Fibroblast of the aortic adventitia (primary cell): ENCODE data around the gene MYO1H. TPM values are rescaled to one million over a fixed set of nuclear protein-coding genes. Genes with fewer than 3 reads are reported as not detected.

Experiments used
- DNase-seq: peaks from one replicate; pipeline ENCODE4 v3.0.0-alpha.2; 2010; ENCODE audit warnings: low read depth
- H3K4me3 ChIP-seq: 2 replicates; pipeline ENCODE4 v1.5.1; 2011; ENCODE audit warnings: low read depth, mild to moderate bottlenecking, control low read depth, low read length, moderate library complexity
- CTCF ChIP-seq: IDR thresholded peaks from 2 replicates; pipeline ENCODE4 v1.5.1; 2011; ENCODE audit warnings: mild to moderate bottlenecking, low read length, control low read depth, inconsistent platforms; ENCODE audit not compliant: insufficient read depth
- total RNA-seq: library from RNA; depleted of rRNA; stranded (reverse); fragments of >200 nt; gene quantifications from 2 replicates; pipeline ENCODE4 v1.2.3, GENCODE V29; 2012; ENCODE audit warnings: low replicate concordance

Gene MYO1H
- total RNA-seq, 1 donor = not detected

- DNase-seq = no peak
- TF ChIP-seq CTCF = no peak
- no peak overlapping the region for H3K4me3 ChIP-seq
Measured at GRCh38 chr12:109492371-109492770, 144.7 kb downstream of the MYO1H start.

GRCh38 chr12:109493090-109493489, 145.4 kb downstream of the MYO1H start:
- DNase-seq = no peak
- H3K4me3 ChIP-seq = no peak overlapping the region
- no peak for TF ChIP-seq CTCF

DNA sequence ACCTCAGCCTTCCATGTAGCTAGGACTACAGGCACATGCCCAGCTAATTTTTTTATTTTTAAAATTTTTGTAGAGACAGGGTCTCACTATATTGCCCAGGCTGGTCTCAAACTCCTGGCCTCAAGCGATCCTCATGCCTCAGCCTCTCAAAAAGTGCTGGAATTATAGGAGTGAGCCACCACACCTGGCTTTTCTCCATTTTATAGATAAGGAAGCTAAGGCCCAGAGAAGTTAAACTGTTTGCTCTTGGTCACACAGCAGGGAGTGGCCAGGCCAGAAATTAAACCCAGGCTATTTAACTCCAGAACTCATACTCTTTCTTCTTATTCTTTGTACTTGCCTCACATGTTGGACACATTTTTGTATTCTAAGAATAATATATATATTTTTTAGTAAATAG, 146.2 kb downstream of the MYO1H start:
- TF ChIP-seq CTCF = no peak
- no peak for DNase-seq
- H3K4me3 ChIP-seq = no peak overlapping the region

DNA sequence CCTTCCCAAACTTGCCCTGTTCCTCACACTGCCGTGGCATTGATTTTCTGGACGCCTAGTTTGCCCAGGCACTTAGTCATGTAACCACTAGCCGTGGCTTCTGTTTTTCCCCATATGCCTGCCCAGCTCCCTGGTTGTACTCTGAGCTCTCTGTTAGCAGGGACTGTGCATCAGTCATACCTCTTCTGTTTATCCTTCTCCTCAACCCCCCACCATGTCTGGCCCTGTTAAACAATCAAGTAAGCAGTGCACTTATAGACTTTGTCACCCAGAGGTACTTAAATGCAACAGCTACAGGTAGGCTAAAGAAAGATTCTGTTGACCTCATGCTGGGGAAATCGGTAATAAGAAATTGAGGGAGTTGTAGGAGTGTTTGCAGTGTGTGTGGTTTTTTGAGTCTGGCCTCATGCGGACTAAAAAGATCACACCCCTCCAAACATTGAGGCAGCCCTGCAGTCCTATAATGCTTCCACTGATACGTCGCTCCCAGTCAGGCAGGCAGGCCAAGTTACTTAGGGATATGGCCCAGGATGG, 146.7 kb downstream of the MYO1H start:
- no peak overlapping the region for H3K4me3 ChIP-seq
- DNase-seq = no peak
- TF ChIP-seq CTCF = no peak

- no peak for DNase-seq
- no peak for TF ChIP-seq CTCF
- H3K4me3 ChIP-seq = no peak overlapping the region
Measured at GRCh38 chr12:109495012-109495411, 147.3 kb downstream of the MYO1H start.

DNA sequence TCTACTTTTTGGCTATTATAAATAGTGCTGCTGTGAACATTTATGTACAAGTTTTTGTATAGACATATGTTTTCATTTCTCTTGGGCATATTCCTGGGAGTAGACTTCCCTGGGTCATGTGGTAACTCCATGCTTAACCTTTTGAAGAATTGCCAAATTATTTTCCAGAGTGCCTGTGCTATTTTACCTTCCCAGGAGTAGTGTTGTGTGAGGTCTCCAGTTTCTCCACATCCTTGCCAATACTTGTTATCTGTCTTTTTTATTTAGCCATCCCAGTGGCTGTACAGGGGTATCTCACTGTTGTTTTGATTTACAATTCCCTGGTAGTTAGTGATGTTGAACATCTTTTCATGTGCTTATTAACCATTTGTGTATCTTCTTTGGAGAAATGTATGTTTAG, 148.6 kb downstream of the MYO1H start:
- no peak overlapping the region for H3K4me3 ChIP-seq
- no peak for DNase-seq
- TF ChIP-seq CTCF = no peak

GRCh38 chr12:109497675-109498074, 150.0 kb downstream of the MYO1H start:
- no peak overlapping the region for H3K4me3 ChIP-seq
- DNase-seq = no peak
- no peak for TF ChIP-seq CTCF

Other genes with a start within 250 kb of the MYO1H start
- gene ACACB, start 231.3 kb upstream of the MYO1H start, total RNA-seq = 14.7 and 31.2 TPM in 2 replicates
- gene FOXN4, start 38.6 kb upstream of the MYO1H start, total RNA-seq = not detected in 2 replicates
- gene KCTD10, start 129.4 kb downstream of the MYO1H start, total RNA-seq = 90.9 and 91.7 TPM in 2 replicates
- 28.1 and 43.0 TPM in 2 replicates for gene UBE3B, start 129.7 kb downstream of the MYO1H start, total RNA-seq
- gene MMAB, start 225.6 kb downstream of the MYO1H start, total RNA-seq = 16.7 and 22.0 TPM in 2 replicates
- gene MVK, start 225.9 kb downstream of the MYO1H start, total RNA-seq = 9.7 and 100 TPM in 2 replicates